Left ventricle myocardium inferior (tissue), 1 donor: Measurements from ENCODE around the gene PITPNC1. TPM values are rescaled to one million over a fixed set of nuclear protein-coding genes. Genes with fewer than 3 reads are reported as not detected.
"Not testable (repeated sequence)": the region's sequence is repeated elsewhere in the genome, so short reads cannot be mapped to it uniquely, and the experiment has no call there.

Experiments used
- DNase-seq: peaks from one replicate; pipeline ENCODE4 v3.0.0-alpha.2; 2020
- H3K27ac ChIP-seq: fragments of 200-600 bp; replicated peaks from 2 replicates; pipeline ENCODE4 v1.8.0; 2021
- H3K27me3 ChIP-seq: fragments of 200-600 bp; 2 replicates; pipeline ENCODE4 v1.8.0; 2021; ENCODE audit warnings: low read depth
- H3K36me3 ChIP-seq: fragments of 200-600 bp; 2 replicates; pipeline ENCODE4 v1.8.0; 2021
- H3K4me1 ChIP-seq: fragments of 200-600 bp; 2 replicates; pipeline ENCODE4 v1.8.0; 2021
- H3K4me3 ChIP-seq: fragments of 200-600 bp; 2 replicates; pipeline ENCODE4 v1.8.0; 2021; ENCODE audit warnings: mild to moderate bottlenecking, moderate library complexity
- H3K9me3 ChIP-seq: fragments of 200-600 bp; replicated peaks from 2 replicates; pipeline ENCODE4 v1.8.0; 2021
- intact Hi-C: fragments of 100-400 bp; cut with micrococcal nuclease; formaldehyde crosslinking; loops from one replicate; pipeline ENCODE4 v1.11.0; 2022
- total RNA-seq: library from RNA; stranded (reverse); fragmentation: NEBNext Ultra II Directional; extraction: Animal tissue kit (Norgen Biotek cat#: 25700); gene quantifications from one replicate; pipeline ENCODE4 v1.2.1, GENCODE V29; 2021
- TF ChIP-seq, protein P1 (sequence below): fragments of 200-600 bp; IDR thresholded peaks from 2 replicates; pipeline ENCODE4 v1.8.0; 2021; ENCODE audit warnings: antibody characterized with exemption, mild to moderate bottlenecking, borderline replicate concordance
- donor health status: DM: no; HTN: yes; CAD: no; lungs with severe emphysema.

The PITPNC1 gene
- total RNA-seq, 1 donor from 2014 or later: 8.1 TPM

DNA sequence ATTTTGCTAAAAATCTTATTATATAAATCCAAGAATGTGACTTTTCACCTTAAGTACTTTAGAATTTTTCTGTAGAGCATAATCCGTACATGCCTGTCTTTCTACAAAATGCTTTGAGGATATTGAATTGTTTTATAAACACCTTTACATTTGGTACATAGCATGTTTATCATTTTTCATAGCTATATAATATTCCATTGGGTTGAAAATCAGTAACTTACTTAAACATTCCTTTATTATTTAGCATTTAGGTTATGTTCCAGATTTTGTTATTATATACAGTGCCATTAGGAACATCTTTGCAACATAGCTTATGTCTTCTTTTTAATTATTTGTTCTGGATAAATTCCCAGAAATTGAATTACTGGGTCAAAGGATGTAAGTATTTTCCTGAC, 323.6 kb downstream of the PITPNC1 start:
- H3K27me3 ChIP-seq: no peaks in the 10 kb centered on the region
- no peak overlapping the region for H3K4me3 ChIP-seq
- intact Hi-C loops: no loop called here
- DNase-seq: no peak
- no peaks in the 10 kb centered on the region for H3K36me3 ChIP-seq
- H3K9me3 ChIP-seq: peaks cover 3% of the 10 kb centered on the region
- no peak overlapping the region for H3K27ac ChIP-seq
- no peaks in the 10 kb centered on the region for H3K4me1 ChIP-seq
- TF ChIP-seq, protein P1, sequence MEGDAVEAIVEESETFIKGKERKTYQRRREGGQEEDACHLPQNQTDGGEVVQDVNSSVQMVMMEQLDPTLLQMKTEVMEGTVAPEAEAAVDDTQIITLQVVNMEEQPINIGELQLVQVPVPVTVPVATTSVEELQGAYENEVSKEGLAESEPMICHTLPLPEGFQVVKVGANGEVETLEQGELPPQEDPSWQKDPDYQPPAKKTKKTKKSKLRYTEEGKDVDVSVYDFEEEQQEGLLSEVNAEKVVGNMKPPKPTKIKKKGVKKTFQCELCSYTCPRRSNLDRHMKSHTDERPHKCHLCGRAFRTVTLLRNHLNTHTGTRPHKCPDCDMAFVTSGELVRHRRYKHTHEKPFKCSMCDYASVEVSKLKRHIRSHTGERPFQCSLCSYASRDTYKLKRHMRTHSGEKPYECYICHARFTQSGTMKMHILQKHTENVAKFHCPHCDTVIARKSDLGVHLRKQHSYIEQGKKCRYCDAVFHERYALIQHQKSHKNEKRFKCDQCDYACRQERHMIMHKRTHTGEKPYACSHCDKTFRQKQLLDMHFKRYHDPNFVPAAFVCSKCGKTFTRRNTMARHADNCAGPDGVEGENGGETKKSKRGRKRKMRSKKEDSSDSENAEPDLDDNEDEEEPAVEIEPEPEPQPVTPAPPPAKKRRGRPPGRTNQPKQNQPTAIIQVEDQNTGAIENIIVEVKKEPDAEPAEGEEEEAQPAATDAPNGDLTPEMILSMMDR: no peak

DNA sequence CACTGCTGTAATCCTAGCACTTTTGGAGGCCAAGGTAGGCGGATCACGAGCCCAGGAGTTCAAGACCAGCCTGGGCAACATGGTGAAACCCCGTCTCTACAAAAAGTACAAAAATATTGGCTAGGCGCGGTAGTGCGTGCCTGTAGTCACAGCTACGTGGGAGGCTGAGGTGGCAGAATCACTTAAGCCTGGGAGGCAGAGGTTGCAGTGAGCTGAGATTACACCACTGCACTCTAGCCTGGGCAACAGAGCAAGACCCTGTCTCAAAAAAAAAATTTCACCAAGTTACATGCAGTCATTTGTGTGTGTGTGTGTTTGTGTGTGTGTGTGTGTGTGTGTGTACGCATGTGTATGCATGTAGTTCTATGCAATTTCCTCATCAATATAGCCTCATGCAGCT, 325.8 kb downstream of the PITPNC1 start:
- H3K4me3 ChIP-seq, H3K4me1 ChIP-seq, DNase-seq, H3K27me3 ChIP-seq, intact Hi-C loops, H3K9me3 ChIP-seq, H3K27ac ChIP-seq, H3K36me3 ChIP-seq: not testable (repeated sequence)

DNA sequence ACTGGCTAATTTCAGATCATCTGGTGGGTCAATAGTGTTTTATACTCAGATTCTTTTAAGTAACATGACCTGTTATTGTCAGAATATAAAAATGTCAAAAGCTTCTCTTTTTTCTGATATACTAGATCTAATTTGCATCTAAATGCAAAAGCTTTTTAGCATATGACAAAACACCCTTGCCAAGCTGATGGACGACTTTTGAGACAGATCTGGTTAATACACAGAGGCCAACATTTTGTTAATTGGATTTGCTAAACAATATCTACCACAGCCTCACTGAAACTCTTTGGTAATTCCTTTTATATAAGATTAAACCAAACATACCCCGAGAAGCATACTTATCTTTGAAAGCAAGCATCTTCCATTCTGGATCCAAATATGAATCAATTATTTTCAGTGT, 330.4 kb downstream of the PITPNC1 start:
- no peak overlapping the region for H3K4me3 ChIP-seq
- no peak for DNase-seq
- no peak overlapping the region for H3K27ac ChIP-seq
- no peaks in the 10 kb centered on the region for H3K36me3 ChIP-seq
- no peaks in the 10 kb centered on the region for H3K4me1 ChIP-seq
- no peaks in the 10 kb centered on the region for H3K27me3 ChIP-seq
- intact Hi-C loops: no loop called here
- TF ChIP-seq, protein P1: no peak
- no peaks in the 10 kb centered on the region for H3K9me3 ChIP-seq

DNA sequence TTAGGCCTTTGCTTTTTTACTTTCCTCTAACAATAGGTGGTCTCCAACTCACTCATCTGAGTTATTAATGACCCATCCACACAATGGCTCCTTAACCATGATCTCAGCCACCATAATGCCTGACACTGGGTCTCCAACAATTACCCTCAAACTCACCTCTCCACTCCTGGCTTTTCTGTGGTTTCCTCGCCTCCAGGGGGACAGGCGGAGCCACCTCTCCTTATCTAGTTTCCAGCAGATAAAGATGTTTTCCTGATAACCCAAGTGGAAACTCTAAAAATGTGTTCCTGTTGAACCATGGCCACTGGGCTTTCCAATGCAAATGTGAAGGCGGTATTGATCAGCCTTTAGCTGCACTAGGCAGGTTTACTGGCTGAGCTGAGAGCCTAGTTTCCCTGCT, 331.3 kb downstream of the PITPNC1 start:
- intact Hi-C loops: no loop called here
- no peaks in the 10 kb centered on the region for H3K36me3 ChIP-seq
- peaks cover 5% of the 10 kb centered on the region for H3K9me3 ChIP-seq
- TF ChIP-seq, protein P1: no peak
- no peaks in the 10 kb centered on the region for H3K4me1 ChIP-seq
- H3K27me3 ChIP-seq: no peaks in the 10 kb centered on the region
- no peak for DNase-seq
- H3K4me3 ChIP-seq: no peak overlapping the region
- H3K27ac ChIP-seq: no peak overlapping the region

DNA sequence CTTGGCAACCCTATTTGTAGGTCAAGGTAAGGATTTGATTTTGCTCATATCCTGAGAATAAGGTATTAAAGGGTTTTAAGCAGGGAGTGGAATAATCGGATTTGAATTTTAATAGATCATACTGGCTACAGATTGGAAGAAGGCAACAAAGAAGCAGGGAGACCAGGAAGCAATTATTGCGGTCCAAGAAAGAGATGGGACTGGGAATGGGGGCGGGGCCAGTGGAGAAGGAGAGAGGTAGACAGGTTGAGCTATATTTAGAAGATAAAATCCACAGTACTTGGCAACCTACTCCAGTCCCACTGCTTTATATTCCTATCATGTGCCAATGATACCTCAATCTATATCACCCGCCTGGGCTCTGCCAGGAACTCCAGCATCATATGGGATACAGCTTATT, 334.8 kb downstream of the PITPNC1 start:
- no peak for DNase-seq
- Histone ChIP-seq H3K4me1 (peaks cover 3% of the 10 kb centered on the region), H3K9me3 (peaks cover 5% of the 10 kb centered on the region), H3K36me3 (no peaks in the 10 kb centered on the region), H3K27me3 (no peaks in the 10 kb centered on the region), H3K4me3 (no peak overlapping the region), H3K27ac (no peak overlapping the region)
- TF ChIP-seq, protein P1: no peak
- intact Hi-C loops: no loop called here

DNA sequence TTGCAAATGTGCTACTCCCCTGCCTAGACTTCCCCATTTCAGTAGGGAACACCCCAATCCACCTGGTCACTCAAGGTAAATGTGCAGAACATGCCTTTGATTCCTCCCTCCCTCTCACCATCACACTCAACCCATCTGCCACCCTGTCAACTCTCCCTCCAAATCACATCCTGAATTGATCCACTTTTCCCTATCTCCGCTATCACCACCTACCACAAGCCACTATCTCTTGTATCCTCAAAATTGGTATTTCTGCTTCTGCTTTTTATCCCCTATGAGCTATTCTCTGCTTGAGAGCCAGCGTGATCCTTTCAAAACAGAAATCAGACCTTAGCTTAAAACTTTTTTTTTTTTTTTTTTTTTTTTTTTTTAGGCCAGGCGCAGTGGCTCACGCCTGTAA, 335.3 kb downstream of the PITPNC1 start:
- Histone ChIP-seq H3K27ac (no peak overlapping the region), H3K4me1 (peaks cover 7% of the 10 kb centered on the region), H3K27me3 (no peaks in the 10 kb centered on the region), H3K9me3 (peaks cover 5% of the 10 kb centered on the region), H3K4me3 (no peak overlapping the region), H3K36me3 (no peaks in the 10 kb centered on the region)
- intact Hi-C loops: no loop called here
- TF ChIP-seq, protein P1: no peak
- DNase-seq: no peak
